Stimulated activated CD4-positive, alpha-beta T cell treated with anti-CD3 and anti-CD28 coated beads, Interleukin-4, amount 100 ng/mL, for 48 hours (primary cell): ENCODE measurements around the gene CD300C.
"Not testable (repeated sequence)": the region's sequence is repeated elsewhere in the genome, so short reads cannot be mapped to it uniquely, and the experiment has no call there.

ENCODE experiments used
- DNase-seq, 2 donors: peaks; one replicate each; pipeline ENCODE4 v3.0.0-alpha.2; 2020; ENCODE audit warnings: low read depth in 2 of 2

The CD300C gene

GRCh38 chr17:74531231-74531761 is 14.6 kb downstream of the CD300C start, which contains the start of gene CD300LB:
TSS of gene CD300LB (minus strand) at chr17:74531475. CDS start at chr17:74531350, 125 bp downstream.
- DNase-seq = no peak

DNA sequence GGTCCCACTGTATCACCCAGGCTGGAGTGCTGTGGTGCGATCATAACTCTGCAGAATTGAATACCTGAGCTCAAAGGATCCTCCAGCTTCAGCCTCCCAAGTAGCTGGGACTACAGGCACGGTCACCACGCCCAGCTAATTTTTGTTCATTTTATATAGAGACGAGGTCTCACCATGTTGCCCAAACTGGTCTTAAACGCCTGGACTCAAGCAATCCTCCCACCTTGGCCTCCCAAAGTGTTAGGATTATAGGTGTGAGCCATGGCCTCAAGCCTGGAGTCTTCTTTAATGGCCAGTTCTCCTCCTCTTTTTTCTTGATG is 15.1 kb downstream of the CD300C start:
- no peak for DNase-seq

DNA sequence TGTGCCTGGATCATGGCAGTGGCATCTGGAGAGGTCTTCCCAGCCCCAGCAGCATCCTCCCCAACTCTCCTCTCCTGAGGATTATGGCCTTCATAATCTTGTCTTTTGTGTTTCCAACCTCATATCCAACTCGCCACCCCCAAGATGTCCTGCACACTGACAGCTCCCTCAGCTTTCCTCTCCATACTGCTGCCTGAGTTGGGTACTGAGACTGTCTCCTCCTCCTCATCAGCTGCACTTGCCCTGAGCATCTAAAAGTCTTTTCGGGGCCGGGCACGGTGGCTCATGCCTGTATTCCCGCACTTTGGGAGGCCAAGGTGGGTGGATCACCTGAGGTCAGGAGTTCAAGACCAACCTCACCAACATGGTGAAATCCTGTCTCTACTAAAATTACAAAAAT is 16.7 kb downstream of the CD300C start:
- DNase-seq = no peak

DNA sequence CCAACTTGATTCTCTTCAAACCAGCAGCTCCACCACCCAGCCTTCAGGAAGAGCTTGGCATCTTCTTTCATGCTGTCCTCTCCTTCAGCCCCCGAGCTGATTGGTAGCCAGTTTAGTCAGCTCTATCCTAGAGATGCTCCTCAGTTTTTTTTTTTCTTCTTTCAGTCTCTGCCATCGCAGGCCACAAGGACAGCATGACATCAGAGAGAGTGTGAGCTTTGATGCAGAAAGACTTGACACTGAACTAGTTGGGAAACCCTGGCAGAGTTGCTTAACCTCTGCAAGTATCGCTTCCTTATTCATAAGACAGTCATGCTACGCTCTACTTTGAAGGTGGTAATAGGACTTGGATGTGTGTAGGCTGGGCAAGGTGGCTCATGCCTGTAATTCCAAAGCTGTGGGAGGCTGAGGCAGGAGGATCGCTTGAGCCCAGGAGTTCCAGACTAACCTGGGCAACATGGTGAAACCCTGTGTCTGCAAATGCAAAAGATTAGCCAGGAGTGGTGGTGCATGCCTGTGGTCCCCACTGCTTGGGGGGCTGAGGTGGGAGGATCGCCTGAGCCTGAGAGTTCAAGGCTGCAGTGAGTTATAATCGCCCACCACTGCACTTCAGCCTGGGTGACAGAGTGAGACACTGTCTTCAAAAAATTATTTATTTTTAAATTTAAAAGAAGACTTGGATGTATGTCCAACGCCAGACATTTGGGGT is 17.3 kb downstream of the CD300C start:
- DNase-seq = no peak

DNA sequence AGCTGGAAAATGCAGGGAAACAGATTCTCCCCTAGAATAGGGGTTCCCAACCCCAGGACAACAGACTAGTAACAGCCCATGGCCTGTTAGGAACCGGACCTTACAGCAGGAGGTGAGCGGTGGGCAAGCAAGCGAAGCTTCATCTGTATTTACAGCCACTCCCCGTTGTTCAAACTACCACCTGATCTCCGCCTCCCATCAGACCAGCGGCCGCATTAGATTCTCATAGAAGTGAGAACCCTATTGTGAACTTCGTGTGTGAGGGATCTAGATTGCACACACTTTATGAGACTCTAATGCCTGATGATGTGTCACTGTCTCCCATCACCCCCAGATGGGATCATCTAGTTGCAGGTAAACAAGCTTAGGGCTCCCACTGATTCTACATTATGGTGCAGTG is 18.2 kb downstream of the CD300C start:
- DNase-seq = no peak

DNA sequence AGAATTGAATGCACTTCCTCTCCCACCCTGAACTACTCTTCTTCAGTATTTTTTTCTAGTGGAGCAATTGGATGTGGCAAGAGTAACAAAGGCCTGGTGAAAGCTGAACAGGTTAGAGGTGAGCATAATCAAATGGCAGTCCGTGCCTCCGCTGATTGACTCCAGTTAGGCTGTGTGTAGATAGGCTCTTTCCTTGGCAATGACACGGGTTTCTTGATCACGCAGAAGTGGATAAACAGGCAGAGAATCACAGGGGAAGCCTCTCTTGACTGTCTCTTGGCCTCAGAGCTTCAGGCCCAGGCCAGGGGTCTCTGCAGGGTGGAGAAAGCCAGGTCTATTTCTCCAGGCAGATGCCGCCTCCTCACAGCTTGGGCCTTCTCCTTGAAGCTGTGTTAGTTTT is 18.8 kb downstream of the CD300C start:
- DNase-seq = no peak

DNA sequence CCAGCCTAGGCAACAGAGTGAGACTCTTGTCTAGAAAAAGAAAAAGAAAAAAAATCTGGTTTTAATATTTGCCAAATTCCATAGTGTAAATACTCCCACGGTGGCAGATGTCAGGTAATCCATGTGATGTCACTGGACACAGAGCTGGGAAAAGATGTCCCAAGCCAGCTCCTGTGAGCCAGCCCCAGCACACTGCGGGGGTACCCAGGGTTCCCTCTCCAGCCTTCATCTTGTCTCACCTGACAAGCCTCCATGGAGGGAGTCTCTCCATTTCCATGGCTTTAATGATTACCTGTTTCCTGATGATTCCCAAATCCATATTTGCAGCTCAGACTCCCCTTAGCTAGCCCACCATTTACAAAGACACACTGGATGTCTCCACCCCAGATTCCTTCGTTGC is 19.2 kb downstream of the CD300C start:
- no peak for DNase-seq

DNA sequence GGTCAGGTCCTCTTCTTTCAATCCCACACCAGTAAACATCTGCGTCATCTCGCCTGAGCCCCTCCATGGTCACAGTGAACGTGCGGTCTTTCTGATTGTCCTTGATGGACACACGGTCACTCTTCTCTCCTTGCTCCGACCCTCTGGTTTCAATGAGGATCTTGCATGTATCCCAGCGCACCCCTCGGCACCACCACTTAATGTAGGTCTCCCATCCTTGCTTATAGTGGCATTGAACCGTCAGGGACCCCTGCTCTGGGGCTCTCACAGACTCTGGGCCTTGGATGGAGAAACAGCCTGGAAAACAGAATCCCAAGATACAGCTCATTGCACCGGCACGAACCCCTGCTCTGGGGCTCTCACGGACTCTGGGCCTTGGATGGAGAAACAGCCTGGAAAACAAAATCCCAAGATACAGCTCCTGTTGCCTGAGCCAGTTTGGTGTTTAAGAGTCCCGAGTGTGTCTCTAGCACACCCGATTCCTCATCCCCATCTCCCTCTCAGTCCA is 20.1 kb downstream of the CD300C start:
- no peak for DNase-seq

DNA sequence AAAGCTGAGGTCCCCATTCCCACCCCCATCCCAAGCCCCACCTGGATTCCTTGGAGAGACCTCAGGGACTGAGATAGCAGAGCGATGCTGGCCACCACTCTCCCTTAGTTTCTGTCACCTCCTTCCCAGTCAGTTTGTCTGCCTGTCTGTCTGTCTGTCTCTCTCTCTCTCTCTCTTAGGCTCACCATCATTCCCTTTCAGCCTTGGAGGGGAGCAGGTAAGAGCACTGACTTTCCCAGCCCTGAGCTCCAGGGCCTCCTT is 20.5 kb downstream of the CD300C start:
- no peak for DNase-seq

- no peak for DNase-seq
Measured at GRCh38 chr17:74524653-74525464, 21.1 kb downstream of the CD300C start.

DNA sequence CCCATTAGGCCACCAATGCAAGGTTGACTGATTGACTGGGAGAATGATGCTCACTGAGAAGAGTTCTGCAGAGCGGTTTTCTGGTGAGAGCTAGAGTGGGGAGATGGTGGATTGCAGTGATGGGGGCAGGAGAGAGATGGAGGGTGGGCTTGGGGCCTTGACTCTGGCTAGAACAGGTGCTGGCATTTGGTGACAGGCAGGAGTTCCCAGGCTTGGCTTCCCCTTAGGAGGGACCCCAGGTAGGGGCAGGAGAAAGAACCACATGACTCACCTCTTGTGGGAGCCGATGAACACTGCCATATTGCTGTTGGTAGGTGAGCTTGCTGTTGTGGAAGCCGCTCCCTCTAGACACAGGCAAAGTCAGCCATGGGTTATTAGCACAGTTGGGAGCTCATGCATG is 22.6 kb downstream of the CD300C start:
- DNase-seq = no peak

GRCh38 chr17:74522381-74523105 is 23.4 kb downstream of the CD300C start:
- no peak for DNase-seq

DNA sequence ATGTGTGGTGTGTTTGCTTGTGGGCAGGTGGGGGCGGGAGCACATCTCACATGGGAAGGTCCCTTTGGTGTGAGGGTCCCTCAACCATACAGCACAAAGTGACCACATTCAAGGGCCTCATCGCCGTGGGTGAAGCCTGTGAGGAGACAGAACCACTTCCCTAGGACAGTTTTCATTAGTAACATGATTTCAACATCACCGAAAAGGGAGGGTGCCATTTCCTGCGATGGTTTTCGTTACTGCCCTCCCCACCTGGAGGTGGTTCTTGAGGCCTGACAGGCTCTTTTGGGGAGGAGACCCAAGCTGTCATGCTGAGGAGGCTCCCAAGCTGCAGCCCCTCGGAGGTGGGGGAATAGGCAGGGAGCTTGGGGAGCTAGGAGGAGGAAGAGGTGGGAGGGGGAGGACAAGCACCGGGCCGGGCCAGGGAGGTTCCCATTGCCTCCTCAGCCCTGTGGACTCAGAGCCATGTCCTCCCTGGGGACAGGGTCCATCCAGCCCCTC is 24.2 kb downstream of the CD300C start:
- DNase-seq = no peak

DNA sequence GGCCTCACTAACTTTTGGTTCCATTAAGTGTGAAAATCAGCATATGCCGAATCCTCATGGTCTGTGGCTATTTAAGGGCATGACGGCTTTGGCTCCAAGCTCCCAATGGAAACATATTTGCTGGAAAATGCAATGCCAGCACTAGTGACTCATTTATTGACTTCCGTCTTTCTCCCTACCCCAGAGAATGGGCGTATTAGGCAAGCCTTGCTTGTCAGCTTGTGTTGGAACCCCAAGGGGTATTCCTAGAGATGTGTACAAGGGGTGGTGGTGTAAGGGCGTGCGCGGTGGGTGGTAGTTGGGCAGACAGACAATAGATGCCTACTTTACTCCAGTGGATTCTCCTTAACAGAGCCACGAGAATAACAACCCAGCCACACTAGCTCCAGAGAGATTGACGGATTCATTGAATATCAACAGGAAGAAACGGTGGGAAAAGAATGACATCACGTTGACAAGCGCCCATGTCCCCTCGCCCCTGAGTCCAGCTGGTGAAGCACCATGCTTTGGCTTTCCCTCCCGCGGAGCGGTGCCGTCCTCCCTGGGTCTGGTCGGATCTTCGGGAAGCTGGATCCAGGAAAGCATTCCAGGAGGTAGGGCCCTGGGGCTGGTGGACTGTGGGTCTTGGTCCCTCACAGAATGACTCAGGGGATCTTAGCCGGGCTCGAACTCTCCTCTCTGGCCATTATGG is 25.0 kb downstream of the CD300C start:
- no peak for DNase-seq

DNA sequence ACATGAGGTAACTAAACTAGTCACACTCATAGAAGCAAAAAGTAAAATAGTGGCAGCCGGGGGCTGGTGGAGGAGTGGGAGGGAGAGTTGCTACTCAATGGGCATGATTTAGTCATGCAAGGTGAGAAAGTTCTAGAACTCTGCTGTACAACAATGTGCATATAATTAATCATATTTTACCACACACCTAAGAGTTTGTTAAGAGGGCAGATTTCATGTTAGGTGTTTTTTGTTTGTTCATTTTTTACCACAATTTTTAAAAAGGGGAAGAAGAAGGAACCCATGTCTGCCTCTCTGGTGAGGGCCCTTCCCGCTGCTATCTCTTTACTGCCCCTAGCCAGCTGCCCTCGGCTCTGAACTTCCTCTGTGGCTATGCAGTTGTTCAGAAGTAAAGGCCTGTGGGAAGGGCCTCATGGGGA is 25.9 kb downstream of the CD300C start:
- no peak for DNase-seq

GRCh38 chr17:74518413-74518981 is 27.4 kb downstream of the CD300C start:
- not testable (repeated sequence) for DNase-seq

- no peak for DNase-seq
Measured at GRCh38 chr17:74516561-74517328, 29.2 kb downstream of the CD300C start.

GRCh38 chr17:74515941-74516340 is 30.0 kb downstream of the CD300C start:
- DNase-seq = no peak

DNA sequence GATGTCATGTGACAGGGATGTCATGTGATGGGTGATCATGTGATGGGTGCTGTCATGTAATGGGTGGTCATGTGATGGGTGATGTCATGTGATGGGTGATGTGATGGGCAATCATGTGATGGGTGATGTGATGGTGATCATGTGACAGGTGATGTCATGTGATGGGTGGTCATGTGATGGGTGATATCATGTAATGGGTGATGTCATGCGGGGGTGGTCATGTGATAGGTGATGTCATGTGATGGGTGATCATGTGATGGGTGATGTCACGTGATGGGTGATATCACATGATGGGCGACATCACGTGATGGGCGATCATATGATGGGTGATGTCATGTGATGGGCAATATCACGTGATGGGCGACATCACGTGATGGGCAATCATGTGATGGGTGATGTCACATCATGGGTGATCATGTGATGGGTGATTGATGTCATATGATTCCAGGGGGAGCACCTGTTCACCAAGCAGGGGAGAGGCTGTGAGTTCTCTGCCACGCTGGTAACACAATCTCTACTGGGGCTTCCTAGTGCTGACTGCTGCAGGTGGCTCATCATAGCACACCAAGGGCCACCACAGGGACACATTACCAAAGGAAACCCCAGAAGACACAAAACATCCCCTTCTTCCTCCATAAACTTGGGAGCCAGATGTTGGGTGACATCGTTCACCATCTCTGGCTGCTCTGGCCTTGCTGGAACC is 31.1 kb downstream of the CD300C start:
- peak; percentile 13 to 32 for DNase-seq
